ENCODE results near the gene PDSS2.
A peak's percentile ranks its signal among the peaks of the same experiment; 100 is the strongest.

PDSS2 gene

DNA sequence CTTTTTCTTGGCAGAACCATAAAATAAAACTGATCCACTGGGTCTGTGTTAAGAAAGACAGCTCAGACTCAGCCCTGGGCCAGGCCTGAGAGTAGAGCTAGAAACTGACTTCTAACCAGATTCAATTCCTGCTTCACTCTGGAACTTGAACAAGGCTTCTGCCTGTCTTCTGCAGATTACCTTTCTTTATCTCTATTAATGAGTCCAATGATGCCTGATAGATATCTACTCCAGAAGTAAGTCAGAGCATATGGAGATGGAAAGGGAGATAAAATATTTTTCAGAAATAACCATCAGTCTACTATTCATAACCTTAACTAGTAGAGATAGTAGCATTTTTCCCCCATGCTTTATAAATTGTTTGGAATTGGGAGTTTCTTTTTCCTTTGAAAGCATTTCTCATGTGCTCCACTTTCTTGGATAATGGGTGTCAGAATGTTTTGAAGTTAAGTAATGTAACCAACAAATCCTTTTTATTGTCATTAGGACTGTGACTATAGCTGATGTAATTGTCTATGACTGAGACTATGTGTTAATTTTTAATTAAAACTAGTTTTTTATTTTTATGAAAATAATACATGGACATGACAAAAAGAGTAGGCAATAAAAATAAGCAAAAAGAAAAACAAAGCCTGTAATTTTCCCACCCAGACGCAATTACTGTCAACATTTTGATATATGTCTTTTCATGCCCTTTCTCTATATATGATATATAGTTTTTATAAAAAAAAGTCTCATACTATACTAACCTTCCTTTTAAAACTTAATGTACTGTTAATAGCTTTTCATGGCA is 37.7 kb upstream of the PDSS2 start:
- H3K9me2 ChIP-seq (ENCODE audit: low read depth, low read length), result no peaks in the 10 kb centered on the region
- no peak overlapping the region for H2AFZ ChIP-seq (ENCODE audit: low read length)
- no peaks in the 10 kb centered on the region for H3K9me3 ChIP-seq (ENCODE audit: low read length)
- H3F3A ChIP-seq (ENCODE audit: insufficient read depth, low read length), result no peaks in the 10 kb centered on the region
- no peak overlapping the region for H3K4me3 ChIP-seq (ENCODE audit: low read depth, low read length, poor library complexity, severe bottlenecking)
- peaks cover 98% of the 10 kb centered on the region for H3K79me2 ChIP-seq (ENCODE audit: insufficient read depth, low read length)
- H3K9ac ChIP-seq (ENCODE audit: low read length), result no peak overlapping the region
- H4K20me1 ChIP-seq (ENCODE audit: insufficient read depth, low read length), result no peaks in the 10 kb centered on the region
- no peaks in the 10 kb centered on the region for H3K27me3 ChIP-seq (ENCODE audit: insufficient read depth, low read length)
- H3K4me1 ChIP-seq (ENCODE audit: insufficient read depth, low read length, severe bottlenecking), result peaks cover 76% of the 10 kb centered on the region
- H3K36me3 ChIP-seq (ENCODE audit: insufficient read depth, low read length), result peaks cover 19% of the 10 kb centered on the region
- TF ChIP-seq CTCF (IDR thresholded peaks at IDR 0.05; ENCODE audit: low read length) (no peak), EZH2 (IDR thresholded peaks at IDR 0.05; ENCODE audit: borderline replicate concordance, low read length) (no peak)
- peak overlapping the region; percentile 87 for H3K27ac ChIP-seq (ENCODE audit: low read depth, low read length, poor library complexity, severe bottlenecking)
- peak overlapping the region; percentile 89; the same call in 1 of the 2 replicates for H3K4me2 ChIP-seq (ENCODE audit: low read length)

GRCh38 chr6:107495971-107496370 is 36.6 kb upstream of the PDSS2 start:
- no peak overlapping the region for H3K9ac ChIP-seq (ENCODE audit: low read length)

GRCh38 chr6:107495196-107495643 is 35.9 kb upstream of the PDSS2 start:
- Histone ChIP-seq H3K36me3 (ENCODE audit: insufficient read depth, low read length) (peaks cover 16% of the 10 kb centered on the region), H3K9ac (ENCODE audit: low read length) (peak overlapping the region; percentile 95), H3K4me3 (ENCODE audit: low read depth, low read length, poor library complexity, severe bottlenecking) (peak overlapping the region; percentile 99), H3K27ac (ENCODE audit: low read depth, low read length, poor library complexity, severe bottlenecking) (peak overlapping the region; percentile 87), H4K20me1 (ENCODE audit: insufficient read depth, low read length) (no peaks in the 10 kb centered on the region), H3K79me2 (ENCODE audit: insufficient read depth, low read length) (peaks cover 99% of the 10 kb centered on the region), H3K9me3 (ENCODE audit: low read length) (no peaks in the 10 kb centered on the region), H3F3A (ENCODE audit: insufficient read depth, low read length) (no peaks in the 10 kb centered on the region), H2AFZ (ENCODE audit: low read length) (no peak overlapping the region), H3K27me3 (ENCODE audit: insufficient read depth, low read length) (no peaks in the 10 kb centered on the region), H3K9me2 (ENCODE audit: low read depth, low read length) (no peaks in the 10 kb centered on the region), H3K4me1 (ENCODE audit: insufficient read depth, low read length, severe bottlenecking) (peaks cover 68% of the 10 kb centered on the region), H3K4me2 (ENCODE audit: low read length) (peak overlapping the region; percentile 89)
- TF ChIP-seq CTCF (IDR thresholded peaks at IDR 0.05; ENCODE audit: low read length), result no peak
- TF ChIP-seq EZH2 (IDR thresholded peaks at IDR 0.05; ENCODE audit: borderline replicate concordance, low read length), result no peak

More at GRCh38 chr6:107495971-107496370, 36.6 kb upstream of the PDSS2 start:
- Histone ChIP-seq H3K79me2 (ENCODE audit: insufficient read depth, low read length) (peaks cover 98% of the 10 kb centered on the region), H3K27ac (ENCODE audit: low read depth, low read length, poor library complexity, severe bottlenecking) (peak overlapping the region; percentile 87), H3K36me3 (ENCODE audit: insufficient read depth, low read length) (peaks cover 16% of the 10 kb centered on the region), H3F3A (ENCODE audit: insufficient read depth, low read length) (no peaks in the 10 kb centered on the region), H3K4me2 (ENCODE audit: low read length) (peak overlapping the region; percentile 89), H2AFZ (ENCODE audit: low read length) (no peak overlapping the region), H3K9me3 (ENCODE audit: low read length) (no peaks in the 10 kb centered on the region), H4K20me1 (ENCODE audit: insufficient read depth, low read length) (no peaks in the 10 kb centered on the region), H3K27me3 (ENCODE audit: insufficient read depth, low read length) (no peaks in the 10 kb centered on the region), H3K4me1 (ENCODE audit: insufficient read depth, low read length, severe bottlenecking) (peaks cover 68% of the 10 kb centered on the region), H3K9me2 (ENCODE audit: low read depth, low read length) (no peaks in the 10 kb centered on the region), H3K4me3 (ENCODE audit: low read depth, low read length, poor library complexity, severe bottlenecking) (peak overlapping the region; percentile 6)
- TF ChIP-seq EZH2 (IDR thresholded peaks at IDR 0.05; ENCODE audit: borderline replicate concordance, low read length) (no peak), CTCF (IDR thresholded peaks at IDR 0.05; ENCODE audit: low read length) (no peak)

All from OCI-LY1 (cell line).